Activated CD4-positive, alpha-beta T cell treated with anti-CD3 and anti-CD28 coated beads for 36 hours (primary cell): ENCODE results near the gene GRB10. TPM values are rescaled to one million over a fixed set of nuclear protein-coding genes. Genes with fewer than 3 reads are reported as not detected.
A peak's percentile ranks its signal among the peaks of the same experiment; 100 is the strongest.

Experiments
- ATAC-seq: fragments of 200-7000 bp; cut with Tn5 transposase; one replicate; pipeline ENCODE4 v1.10.0; 2021; ENCODE audit warnings: mild to moderate bottlenecking, moderate library complexity
- CTCF ChIA-PET: fragments of 350-600 bp; sonication (Branson Sonifier 250); formaldehyde crosslinking; loops from one replicate; lab custom pipeline; 2021; ENCODE audit warnings: antibody characterized with exemption; lab: Charles Lee
- POLR2A ChIA-PET: fragments of 350-600 bp; sonication (Branson Sonifier 250); formaldehyde crosslinking; loops from one replicate; lab custom pipeline; 2021; ENCODE audit warnings: antibody characterized with exemption, inconsistent platforms; lab: Charles Lee
- DNase-seq: peaks from one replicate; pipeline ENCODE4 v3.0.0-alpha.2; 2020
- H3K27ac Mint-ChIP-seq: one replicate; pipeline ENCODE4 v1.8.0; 2021; ENCODE audit warnings: mixed read lengths
- H3K27me3 Mint-ChIP-seq: one replicate; pipeline ENCODE4 v1.8.0; 2021; ENCODE audit warnings: mixed read lengths
- H3K36me3 Mint-ChIP-seq: one replicate; pipeline ENCODE4 v1.8.0; 2021; ENCODE audit warnings: low read depth, mixed read lengths
- H3K4me1 Mint-ChIP-seq: one replicate; pipeline ENCODE4 v1.8.0; 2021; ENCODE audit warnings: mixed read lengths
- H3K4me3 Mint-ChIP-seq: one replicate; pipeline ENCODE4 v1.8.0; 2021; ENCODE audit warnings: mild to moderate bottlenecking, moderate library complexity, mixed read lengths
- H3K9me3 Mint-ChIP-seq: one replicate; pipeline ENCODE4 v1.8.0; 2021; ENCODE audit warnings: low read depth, mixed read lengths
- intact Hi-C, 2 experiments: fragments of 100-400 bp; cut with DNase I in 1 of 2; cut with micrococcal nuclease in 1 of 2; formaldehyde crosslinking; loops; one replicate each; pipeline versions ENCODE4 v1.14.2 to v1.15.1; 2022 to 2024; cut with DNase I, micrococcal nuclease
- total RNA-seq, 2 experiments: library from RNA; stranded (reverse); gene quantifications; one replicate each; pipeline ENCODE4 v1.2.3, GENCODE V29; 2021

Gene GRB10
- total RNA-seq, 2 experiments from 2014 or later = 9.5 to 11.9 TPM

DNA sequence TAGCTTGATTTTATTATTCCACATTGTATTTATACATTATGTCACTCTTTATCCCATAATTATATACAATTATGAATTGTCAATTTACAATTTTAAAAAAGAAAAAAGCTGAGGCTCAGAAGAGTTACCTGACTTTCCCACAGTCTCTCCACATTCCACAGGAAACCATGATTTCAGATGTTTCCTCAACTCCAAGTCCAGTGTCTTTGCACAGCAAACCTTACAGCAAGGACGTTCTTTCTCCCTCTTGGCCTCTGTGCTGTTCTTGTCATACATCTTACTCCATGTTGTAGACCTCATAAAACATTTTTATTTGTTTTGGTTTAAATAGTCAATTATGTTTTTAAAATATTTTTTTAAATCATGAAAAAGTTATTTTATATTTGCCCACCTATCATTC is 34.9 kb upstream of the GRB10 start:
- Mint-ChIP-seq H3K36me3 (no peaks in the 10 kb centered on the region), H3K27ac (no peak overlapping the region), H3K4me1 (no peaks in the 10 kb centered on the region), H3K27me3 (peaks cover 4% of the 10 kb centered on the region), H3K9me3 (no peaks in the 10 kb centered on the region), H3K4me3 (no peak overlapping the region)
- ChIA-PET POLR2A (no interaction called here), CTCF (no interaction called here)
- intact Hi-C loops = no loop called here
- DNase-seq (no peak), ATAC-seq (no peak)

DNA sequence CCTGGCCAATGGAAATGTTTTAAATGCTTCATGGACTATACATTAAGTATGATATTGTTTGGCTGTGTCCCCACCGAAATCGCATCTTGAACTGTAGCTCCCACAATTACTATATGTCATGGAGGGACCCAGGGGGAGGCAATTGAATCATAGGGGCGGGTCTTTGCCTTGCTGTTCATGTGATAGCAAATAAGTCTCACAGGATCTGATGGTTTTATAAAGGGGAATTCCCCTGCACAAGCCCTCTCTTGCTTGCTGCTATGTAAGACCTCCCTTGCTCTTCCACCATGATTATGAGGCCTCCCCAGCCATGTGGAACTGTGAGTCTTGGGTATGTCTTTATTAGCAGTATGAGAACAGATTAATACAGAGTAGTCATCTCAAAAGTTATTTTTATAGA is 32.4 kb upstream of the GRB10 start:
- Mint-ChIP-seq H3K4me1 (no peaks in the 10 kb centered on the region), H3K36me3 (no peaks in the 10 kb centered on the region), H3K4me3 (no peak overlapping the region), H3K9me3 (no peaks in the 10 kb centered on the region), H3K27ac (no peak overlapping the region), H3K27me3 (peaks cover 4% of the 10 kb centered on the region)
- DNase-seq (no peak), ATAC-seq (no peak)
- ChIA-PET CTCF (no interaction called here), POLR2A (no interaction called here)
- intact Hi-C loops = no loop called here

DNA sequence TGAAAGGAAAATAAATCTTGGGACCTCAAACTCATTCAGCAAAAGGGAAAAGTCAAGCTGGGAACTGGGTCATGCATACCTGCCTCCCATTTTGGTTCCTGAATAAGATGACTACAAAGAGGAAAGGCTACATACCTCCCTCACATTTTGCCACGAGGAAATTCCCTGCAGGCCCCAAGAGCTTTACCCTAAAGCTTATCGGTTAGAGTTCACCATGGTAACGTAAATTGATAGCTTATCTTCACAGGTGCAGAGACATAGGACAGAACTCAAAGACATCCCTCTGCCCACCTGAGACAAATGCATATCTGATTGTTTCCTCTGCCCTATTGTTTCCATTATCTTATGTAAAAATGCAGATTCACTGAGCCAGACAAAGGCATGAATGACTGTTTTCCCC is 31.5 kb upstream of the GRB10 start:
- DNase-seq = no peak
- POLR2A ChIA-PET = no interaction called here
- no peaks in the 10 kb centered on the region for H3K4me1 Mint-ChIP-seq
- intact Hi-C loops = no loop called here
- H3K9me3 Mint-ChIP-seq = no peaks in the 10 kb centered on the region
- CTCF ChIA-PET = interaction anchor here (1.0 kb wide), 1 partner anchor 9 kb away, joined by 3 read pairs; no protein-coding TSS in a partner anchor
- ATAC-seq = no peak
- H3K27ac Mint-ChIP-seq = no peak overlapping the region
- no peak overlapping the region for H3K4me3 Mint-ChIP-seq
- H3K27me3 Mint-ChIP-seq = peaks cover 2% of the 10 kb centered on the region
- H3K36me3 Mint-ChIP-seq = no peaks in the 10 kb centered on the region

DNA sequence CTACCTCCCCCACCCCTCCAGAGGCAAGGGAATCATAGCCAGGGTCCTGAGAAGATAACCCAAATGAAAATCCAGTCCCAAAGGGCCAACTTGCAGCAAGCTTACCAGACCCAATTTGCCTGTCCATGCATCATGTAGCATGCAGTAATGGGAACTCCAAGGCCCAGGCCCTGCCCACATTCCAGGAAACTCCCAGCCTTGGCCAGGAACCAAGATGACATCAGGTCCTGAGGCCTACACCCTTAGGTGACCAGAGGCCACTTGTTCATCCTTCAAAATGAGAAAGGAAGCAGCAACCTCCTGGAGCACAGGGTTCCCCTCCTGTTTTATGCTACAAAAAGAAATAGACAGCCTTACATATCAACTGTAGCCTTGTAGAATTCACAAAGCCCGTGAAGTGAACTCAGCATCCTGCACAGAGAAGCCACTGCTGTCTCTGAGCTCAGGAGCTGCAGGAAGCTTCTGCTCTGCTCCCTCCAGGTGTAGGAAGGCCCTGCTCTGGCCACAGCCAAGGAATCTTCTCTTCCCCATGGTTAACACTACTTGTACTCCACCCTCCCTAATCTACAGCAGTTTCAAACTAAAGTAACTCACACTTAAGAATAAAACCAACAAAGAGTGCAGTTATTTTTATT is 30.3 kb upstream of the GRB10 start:
- no peak overlapping the region for H3K27ac Mint-ChIP-seq
- no peaks in the 10 kb centered on the region for H3K4me1 Mint-ChIP-seq
- no peaks in the 10 kb centered on the region for H3K9me3 Mint-ChIP-seq
- DNase-seq (no peak), ATAC-seq (no peak)
- H3K27me3 Mint-ChIP-seq = peaks cover 2% of the 10 kb centered on the region
- intact Hi-C loops = no loop called here
- no peaks in the 10 kb centered on the region for H3K36me3 Mint-ChIP-seq
- CTCF ChIA-PET = no interaction called here
- POLR2A ChIA-PET = no interaction called here
- no peak overlapping the region for H3K4me3 Mint-ChIP-seq

DNA sequence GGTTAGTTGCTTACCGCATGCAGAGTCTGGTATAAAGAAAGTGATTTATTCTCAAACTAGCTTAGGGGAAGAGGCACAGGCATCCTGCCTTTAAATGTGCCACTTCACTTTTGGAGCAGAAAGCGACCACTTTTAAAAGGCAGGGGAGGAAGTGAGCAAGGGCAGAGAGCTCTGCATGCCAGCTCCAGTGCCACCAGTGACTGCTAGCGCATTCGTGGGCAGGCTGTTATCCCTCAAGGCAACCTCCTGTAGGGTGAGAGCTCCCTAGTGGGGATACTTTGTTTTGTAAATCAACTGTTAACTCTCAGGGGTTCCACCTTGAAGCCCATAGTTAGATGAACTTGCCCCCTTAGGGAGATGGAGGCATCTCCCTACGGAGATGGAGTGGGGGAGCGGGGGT is 29.4 kb upstream of the GRB10 start:
- H3K4me3 Mint-ChIP-seq = no peak overlapping the region
- no peak overlapping the region for H3K27ac Mint-ChIP-seq
- H3K27me3 Mint-ChIP-seq = peaks cover 2% of the 10 kb centered on the region
- H3K36me3 Mint-ChIP-seq = no peaks in the 10 kb centered on the region
- DNase-seq (no peak), ATAC-seq (no peak)
- ChIA-PET CTCF (interaction anchor here (0.8 to 1.0 kb wide), 2 partner anchors 344 to 348 kb away, joined by 3 to 4 read pairs; no protein-coding TSS in a partner anchor), POLR2A (no interaction called here)
- H3K9me3 Mint-ChIP-seq = no peaks in the 10 kb centered on the region
- intact Hi-C loops = no loop called here
- H3K4me1 Mint-ChIP-seq = no peaks in the 10 kb centered on the region

DNA sequence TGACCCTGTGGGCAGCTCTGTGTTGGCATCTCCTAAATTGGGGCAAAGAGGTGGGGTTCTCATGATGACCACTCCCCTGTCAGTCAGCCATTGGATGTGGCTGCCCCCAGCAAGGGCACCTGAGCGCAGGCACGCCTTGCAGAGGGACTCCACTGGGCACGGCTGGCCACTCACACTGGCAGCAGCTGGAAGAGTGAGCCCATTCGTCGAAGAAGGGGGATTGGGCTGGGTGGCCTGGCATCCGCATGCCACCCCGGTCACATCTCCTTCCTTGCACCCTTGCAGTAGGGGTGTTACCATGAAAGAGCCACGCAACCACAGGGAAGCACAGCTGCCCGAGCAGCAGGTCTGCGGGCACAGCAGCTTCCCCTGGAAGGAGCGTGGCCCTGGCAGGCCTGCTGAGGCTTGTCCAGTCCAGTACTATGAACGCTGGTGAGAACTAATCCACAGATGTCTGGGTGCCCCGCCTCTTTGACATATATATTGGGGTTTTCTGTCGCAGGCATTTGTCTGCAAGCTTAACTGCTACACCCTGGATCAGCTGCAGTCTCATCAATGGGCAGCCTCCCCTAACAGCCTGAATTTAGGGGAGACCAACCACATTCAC is 25.7 kb upstream of the GRB10 start:
- no peak overlapping the region for H3K4me3 Mint-ChIP-seq
- peaks cover 5% of the 10 kb centered on the region for H3K4me1 Mint-ChIP-seq
- DNase-seq = no peak

DNA sequence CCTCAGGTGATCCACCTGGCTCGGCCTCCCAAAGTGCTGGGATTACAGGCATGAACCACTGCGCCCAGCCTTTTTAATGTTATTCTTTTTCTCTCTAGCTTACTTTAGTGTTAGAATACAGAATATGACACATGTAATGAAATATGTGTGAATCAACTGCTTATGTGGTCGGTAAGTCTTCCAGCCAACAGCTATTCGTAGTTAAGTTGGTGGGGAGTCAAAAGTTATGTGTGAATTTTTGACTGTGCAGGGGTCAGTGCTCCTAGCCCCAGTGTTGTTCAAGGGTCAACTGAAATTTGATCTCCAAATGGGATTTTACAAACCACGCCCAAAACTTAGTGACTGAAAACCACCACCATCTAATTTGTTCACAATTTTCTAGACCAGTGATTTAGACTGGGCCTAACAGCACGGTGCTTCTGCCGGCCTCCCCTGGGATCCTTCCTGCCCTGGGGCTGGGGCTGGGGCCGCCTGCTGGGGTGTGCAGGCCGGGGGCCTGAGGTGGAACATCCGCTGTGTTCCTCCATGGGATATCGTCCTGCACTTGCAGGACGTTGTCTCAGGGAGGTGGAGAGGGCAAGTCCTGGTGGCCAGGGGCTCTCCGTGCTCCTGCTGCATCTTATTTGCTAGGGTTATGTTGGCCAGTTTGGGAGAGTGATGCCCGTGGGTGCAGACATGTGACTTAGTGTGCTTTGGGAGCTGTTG is 24.5 kb upstream of the GRB10 start:
- H3K4me3 Mint-ChIP-seq = no peak overlapping the region
- H3K36me3 Mint-ChIP-seq = no peaks in the 10 kb centered on the region
- ChIA-PET CTCF (no interaction called here), POLR2A (no interaction called here)
- no peak overlapping the region for H3K27ac Mint-ChIP-seq
- DNase-seq (no peak), ATAC-seq (no peak)
- no peaks in the 10 kb centered on the region for H3K9me3 Mint-ChIP-seq
- peaks cover 5% of the 10 kb centered on the region for H3K4me1 Mint-ChIP-seq
- H3K27me3 Mint-ChIP-seq = no peaks in the 10 kb centered on the region
- intact Hi-C loops = no loop called here

More for the DNA sequence above, 25.7 kb upstream of the GRB10 start:
- no peaks in the 10 kb centered on the region for H3K27me3 Mint-ChIP-seq
- ChIA-PET CTCF (no interaction called here), POLR2A (no interaction called here)
- intact Hi-C loops = no loop called here
- no peaks in the 10 kb centered on the region for H3K36me3 Mint-ChIP-seq
- no peak overlapping the region for H3K27ac Mint-ChIP-seq
- H3K9me3 Mint-ChIP-seq = no peaks in the 10 kb centered on the region
- no peak for ATAC-seq

DNA sequence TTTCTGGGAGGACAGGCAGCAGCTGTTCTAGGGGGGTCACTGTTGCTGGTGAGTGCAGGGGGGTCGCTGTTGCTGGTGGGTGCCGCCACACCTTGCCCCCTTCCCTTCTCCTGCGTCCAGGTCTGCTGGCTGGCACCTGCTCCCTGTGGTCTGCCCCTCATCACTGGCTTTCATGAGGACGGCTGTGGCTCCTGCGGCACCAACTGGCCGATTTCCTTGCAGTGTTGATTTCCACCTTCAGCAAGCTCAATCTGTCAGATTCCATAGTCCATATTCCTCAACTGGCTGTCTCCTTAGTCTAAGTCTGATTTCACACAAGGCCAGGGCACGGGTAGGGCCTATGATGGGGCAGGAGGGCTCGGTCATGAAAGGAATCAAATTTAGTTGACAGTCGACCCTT is 23.4 kb upstream of the GRB10 start:
- H3K27ac Mint-ChIP-seq = no peak overlapping the region
- H3K36me3 Mint-ChIP-seq = no peaks in the 10 kb centered on the region
- ATAC-seq (no peak), DNase-seq (no peak)
- no peaks in the 10 kb centered on the region for H3K9me3 Mint-ChIP-seq
- peaks cover 5% of the 10 kb centered on the region for H3K4me1 Mint-ChIP-seq
- H3K4me3 Mint-ChIP-seq = no peak overlapping the region
- intact Hi-C loops = no loop called here
- peaks cover 1% of the 10 kb centered on the region for H3K27me3 Mint-ChIP-seq
- ChIA-PET POLR2A (no interaction called here), CTCF (no interaction called here)

DNA sequence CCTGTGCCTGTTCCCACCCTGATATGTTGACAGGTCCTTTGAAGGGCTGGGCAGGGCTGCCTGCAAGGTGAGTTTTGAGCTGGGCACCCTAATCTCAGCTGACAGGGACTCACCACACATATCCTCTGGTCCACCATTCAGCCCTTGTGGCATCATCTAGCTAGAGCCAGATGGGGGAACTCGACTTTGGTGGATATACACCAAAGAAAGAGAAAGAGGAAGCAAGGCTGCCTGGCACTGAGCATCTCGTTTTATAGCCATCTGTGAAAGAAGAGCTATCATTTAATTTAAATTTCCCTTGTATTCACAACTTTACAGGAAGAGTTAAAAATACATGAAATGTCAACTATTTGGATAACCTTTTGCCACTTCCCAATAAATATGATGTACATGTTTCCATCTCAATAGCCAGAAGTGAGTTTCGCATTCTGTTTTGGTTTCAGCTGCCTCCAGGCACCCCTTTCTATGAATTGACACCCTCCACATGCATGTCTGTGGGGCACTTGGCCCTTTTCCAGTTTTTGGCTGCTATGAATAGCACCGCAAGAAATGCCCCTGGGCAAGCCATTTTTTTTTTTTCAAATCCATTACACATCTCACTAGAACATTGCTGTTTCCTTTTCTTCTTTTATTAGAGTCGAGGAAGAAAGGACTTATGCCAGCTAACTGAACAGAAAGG is 22.9 kb upstream of the GRB10 start:
- H3K4me3 Mint-ChIP-seq = no peak overlapping the region
- peaks cover 5% of the 10 kb centered on the region for H3K4me1 Mint-ChIP-seq
- H3K27ac Mint-ChIP-seq = no peak overlapping the region
- no peaks in the 10 kb centered on the region for H3K9me3 Mint-ChIP-seq
- POLR2A ChIA-PET = interaction anchor here (0.7 kb wide), 1 partner anchor 423 kb away, joined by 7 read pairs; no protein-coding TSS in a partner anchor
- no peaks in the 10 kb centered on the region for H3K36me3 Mint-ChIP-seq
- peaks cover 1% of the 10 kb centered on the region for H3K27me3 Mint-ChIP-seq
- peak; percentile 24 for ATAC-seq
- CTCF ChIA-PET = no interaction called here
- intact Hi-C loops = no loop called here
- DNase-seq = peak; percentile 25

DNA sequence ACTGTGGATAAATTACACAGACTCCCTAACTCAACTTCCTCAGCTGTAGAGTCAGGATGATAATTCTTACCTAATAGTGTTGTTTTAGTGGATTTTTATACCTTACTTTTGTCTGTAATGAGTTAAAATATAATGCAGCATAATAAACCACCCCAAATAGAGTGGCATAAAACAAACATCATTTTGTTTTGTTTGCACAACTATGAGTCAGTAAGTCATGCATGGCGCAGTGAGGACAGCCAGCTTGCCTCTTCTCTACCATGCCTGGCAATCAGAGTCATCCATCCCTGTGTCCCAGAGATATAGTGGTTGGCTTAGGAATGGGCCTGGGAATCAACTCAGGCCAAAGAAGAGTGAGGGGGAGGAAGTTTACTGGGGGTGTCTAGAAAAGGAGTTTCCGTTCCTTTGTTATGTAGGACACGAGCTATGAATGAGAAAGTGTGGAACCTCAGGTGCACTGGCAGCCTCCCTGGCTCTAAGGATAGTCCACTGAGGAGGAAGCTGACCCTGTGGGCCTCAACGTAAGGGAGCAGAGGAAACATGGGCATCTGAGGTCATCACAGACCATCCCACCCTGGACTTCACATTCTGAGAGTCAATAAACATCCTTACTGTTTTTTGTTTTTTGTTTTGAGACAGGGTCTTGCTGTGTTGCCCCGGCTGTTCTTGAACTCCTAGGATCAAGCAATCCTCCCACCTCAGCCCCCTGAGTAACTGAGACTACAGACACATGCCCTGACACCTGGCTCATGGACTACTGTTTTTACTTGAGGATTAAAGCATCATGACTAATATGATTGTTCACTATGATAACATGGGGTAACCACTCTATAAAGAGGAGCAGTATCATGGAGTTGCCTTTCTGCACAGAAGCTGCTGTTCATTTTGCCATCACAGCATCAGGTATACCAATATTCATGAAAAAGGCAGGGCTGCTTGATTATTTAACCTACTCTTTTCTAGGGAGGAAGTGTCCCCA is 21.0 kb upstream of the GRB10 start:
- peak; percentile 78 for ATAC-seq
- POLR2A ChIA-PET = no interaction called here
- Mint-ChIP-seq H3K9me3 (peaks cover 2% of the 10 kb centered on the region), H3K27ac (no peak overlapping the region), H3K27me3 (peaks cover 3% of the 10 kb centered on the region), H3K36me3 (no peaks in the 10 kb centered on the region), H3K4me3 (no peak overlapping the region), H3K4me1 (peaks cover 5% of the 10 kb centered on the region)
- no peak for DNase-seq
- intact Hi-C loops = no loop called here
- CTCF ChIA-PET = interaction anchor here (1.0 kb wide), 1 partner anchor 24 kb away, joined by 4 read pairs; no protein-coding TSS in a partner anchor

DNA sequence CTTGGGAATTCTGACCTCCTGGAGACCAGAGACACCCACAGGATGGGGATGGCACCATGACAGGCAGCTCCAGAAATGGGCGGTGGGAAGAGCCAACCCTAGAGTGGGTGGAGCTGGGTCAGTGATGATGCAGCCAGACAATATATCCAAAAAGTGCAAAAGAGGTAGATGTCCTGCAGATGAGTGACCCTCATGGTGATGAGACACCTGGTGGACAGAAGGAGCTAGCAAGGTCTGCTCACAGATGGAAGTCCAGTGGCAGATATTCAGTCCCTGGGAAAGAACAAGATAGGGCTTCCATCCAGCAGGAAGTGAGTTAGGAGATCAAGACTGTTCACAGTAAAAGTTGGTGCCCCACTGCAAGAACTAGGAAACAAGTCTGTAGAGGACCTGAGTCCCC is 19.2 kb upstream of the GRB10 start:
- H3K27me3 Mint-ChIP-seq = peaks cover 7% of the 10 kb centered on the region
- H3K9me3 Mint-ChIP-seq = peaks cover 7% of the 10 kb centered on the region
- DNase-seq (no peak), ATAC-seq (no peak)
- no peak overlapping the region for H3K27ac Mint-ChIP-seq
- POLR2A ChIA-PET = no interaction called here
- CTCF ChIA-PET = interaction anchor here (0.6 kb wide), 1 partner anchor 339 kb away, joined by 3 read pairs; no protein-coding TSS in a partner anchor
- H3K4me3 Mint-ChIP-seq = no peak overlapping the region
- H3K4me1 Mint-ChIP-seq = peaks cover 5% of the 10 kb centered on the region
- intact Hi-C loops = no loop called here
- no peaks in the 10 kb centered on the region for H3K36me3 Mint-ChIP-seq
